ENCODE measurements around the gene TMEM176B.

Gene TMEM176B

GRCh38 chr7:150753826-150754603 is 46.1 kb downstream of the TMEM176B start:
- no peak for DNase-seq (ENCODE audit: low read depth in 2 of 3, low spot score in 1 of 3)

GRCh38 chr7:150753239-150753638 is 46.9 kb downstream of the TMEM176B start:
- no peak for DNase-seq (ENCODE audit: low read depth in 2 of 3, low spot score in 1 of 3)

GRCh38 chr7:150751702-150752101 is 48.5 kb downstream of the TMEM176B start:
- no peak for DNase-seq (ENCODE audit: low read depth in 2 of 3, low spot score in 1 of 3)

- no peak for DNase-seq (ENCODE audit: low read depth in 2 of 3, low spot score in 1 of 3)
Measured at GRCh38 chr7:150748376-150748775, 51.8 kb downstream of the TMEM176B start.

- no peak for DNase-seq (ENCODE audit: low read depth in 2 of 3, low spot score in 1 of 3)
Measured at GRCh38 chr7:150746921-150747320, 53.2 kb downstream of the TMEM176B start.

GRCh38 chr7:150745876-150746275 is 54.3 kb downstream of the TMEM176B start:
- no peak for DNase-seq (ENCODE audit: low read depth in 2 of 3, low spot score in 1 of 3)

- no peak for DNase-seq (ENCODE audit: low read depth in 2 of 3, low spot score in 1 of 3)
Measured at GRCh38 chr7:150745086-150745485, 55.1 kb downstream of the TMEM176B start.

GRCh38 chr7:150744041-150744656 is 56.0 kb downstream of the TMEM176B start:
- DNase-seq (ENCODE audit: low read depth in 2 of 3, low spot score in 1 of 3) = no peak

GRCh38 chr7:150742286-150742968 is 57.7 kb downstream of the TMEM176B start:
- DNase-seq (ENCODE audit: low read depth in 2 of 3, low spot score in 1 of 3) = no peak
